GM19397 (cell line): ENCODE data around the gene ZFP36.
"Not testable (repeated sequence)": the region's sequence is repeated elsewhere in the genome, so short reads cannot be mapped to it uniquely, and the experiment has no call there.

Experiments used
- ATAC-seq: cut with Tn5 transposase; IDR thresholded peaks from one replicate; pipeline ENCODE4 v1.9.1; 2021; ENCODE audit warnings: mild to moderate bottlenecking, moderate library complexity; ENCODE audit not compliant: unreplicated experiment

Gene ZFP36, protein sequence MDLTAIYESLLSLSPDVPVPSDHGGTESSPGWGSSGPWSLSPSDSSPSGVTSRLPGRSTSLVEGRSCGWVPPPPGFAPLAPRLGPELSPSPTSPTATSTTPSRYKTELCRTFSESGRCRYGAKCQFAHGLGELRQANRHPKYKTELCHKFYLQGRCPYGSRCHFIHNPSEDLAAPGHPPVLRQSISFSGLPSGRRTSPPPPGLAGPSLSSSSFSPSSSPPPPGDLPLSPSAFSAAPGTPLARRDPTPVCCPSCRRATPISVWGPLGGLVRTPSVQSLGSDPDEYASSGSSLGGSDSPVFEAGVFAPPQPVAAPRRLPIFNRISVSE

DNA sequence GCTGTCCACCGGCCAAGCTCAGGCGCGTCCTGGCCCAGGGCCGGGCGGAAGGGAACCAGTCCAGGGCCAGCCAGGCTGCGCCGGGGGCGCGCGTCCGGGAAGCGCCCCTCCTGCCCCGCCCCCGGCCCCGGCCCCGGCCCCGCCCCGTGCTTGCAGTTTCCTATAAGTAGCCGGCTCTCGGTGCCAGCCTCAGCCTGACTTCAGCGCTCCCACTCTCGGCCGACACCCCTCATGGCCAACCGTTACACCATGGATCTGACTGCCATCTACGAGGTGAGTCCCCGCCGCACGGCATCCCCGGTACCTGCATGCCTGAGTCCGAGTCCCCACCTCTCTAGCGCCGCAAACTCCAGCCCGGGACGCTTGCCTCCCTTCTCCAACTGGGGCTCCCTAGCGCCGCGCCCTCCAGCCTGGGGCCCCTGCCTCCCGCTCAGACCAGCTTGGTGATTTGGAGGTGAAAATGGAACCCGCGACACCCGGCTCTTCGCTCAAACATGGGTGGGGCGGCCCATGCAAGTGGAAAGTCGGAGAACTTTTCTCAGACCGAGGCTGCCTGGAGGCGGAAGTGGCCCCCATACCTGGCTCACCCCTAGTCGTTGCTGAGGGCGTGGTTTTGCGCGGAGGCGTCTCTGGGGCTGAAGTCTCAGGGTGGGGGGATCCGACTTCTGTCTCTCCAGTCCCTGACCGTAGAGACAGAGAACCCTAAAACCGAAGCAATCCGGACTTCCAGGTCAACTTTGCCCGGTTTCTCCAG lies at the start of gene ZFP36:
TSS of gene ZFP36 (plus strand) at position 192 of the 754 bp plus-strand sequence. CDS start at position 250, 58 bp downstream.
- ATAC-seq, result no peak

DNA sequence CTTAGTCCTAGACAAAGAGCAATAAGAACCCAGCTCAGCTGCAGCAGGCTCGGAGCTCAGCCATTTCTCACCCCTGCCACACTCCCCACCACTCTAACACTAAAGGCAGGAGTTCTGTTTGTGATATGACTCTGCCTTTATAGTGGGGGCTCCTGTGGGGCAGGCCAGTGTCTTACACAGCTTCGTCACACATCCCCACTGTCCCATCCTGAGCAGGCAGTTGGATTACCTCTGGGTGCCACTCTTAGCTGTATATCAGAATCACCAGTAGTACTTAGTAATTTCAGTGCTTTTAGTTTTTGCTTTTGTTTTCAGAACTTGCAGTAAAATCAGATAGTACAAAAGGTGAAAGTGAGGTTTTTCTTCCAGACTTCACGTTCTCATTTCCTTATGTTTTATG lies 47.6 kb upstream of the ZFP36 start:
- ATAC-seq, result no peak

- ATAC-seq, result no peak
Measured at GRCh38 chr19:39360599-39360998, 46.0 kb upstream of the ZFP36 start.

DNA sequence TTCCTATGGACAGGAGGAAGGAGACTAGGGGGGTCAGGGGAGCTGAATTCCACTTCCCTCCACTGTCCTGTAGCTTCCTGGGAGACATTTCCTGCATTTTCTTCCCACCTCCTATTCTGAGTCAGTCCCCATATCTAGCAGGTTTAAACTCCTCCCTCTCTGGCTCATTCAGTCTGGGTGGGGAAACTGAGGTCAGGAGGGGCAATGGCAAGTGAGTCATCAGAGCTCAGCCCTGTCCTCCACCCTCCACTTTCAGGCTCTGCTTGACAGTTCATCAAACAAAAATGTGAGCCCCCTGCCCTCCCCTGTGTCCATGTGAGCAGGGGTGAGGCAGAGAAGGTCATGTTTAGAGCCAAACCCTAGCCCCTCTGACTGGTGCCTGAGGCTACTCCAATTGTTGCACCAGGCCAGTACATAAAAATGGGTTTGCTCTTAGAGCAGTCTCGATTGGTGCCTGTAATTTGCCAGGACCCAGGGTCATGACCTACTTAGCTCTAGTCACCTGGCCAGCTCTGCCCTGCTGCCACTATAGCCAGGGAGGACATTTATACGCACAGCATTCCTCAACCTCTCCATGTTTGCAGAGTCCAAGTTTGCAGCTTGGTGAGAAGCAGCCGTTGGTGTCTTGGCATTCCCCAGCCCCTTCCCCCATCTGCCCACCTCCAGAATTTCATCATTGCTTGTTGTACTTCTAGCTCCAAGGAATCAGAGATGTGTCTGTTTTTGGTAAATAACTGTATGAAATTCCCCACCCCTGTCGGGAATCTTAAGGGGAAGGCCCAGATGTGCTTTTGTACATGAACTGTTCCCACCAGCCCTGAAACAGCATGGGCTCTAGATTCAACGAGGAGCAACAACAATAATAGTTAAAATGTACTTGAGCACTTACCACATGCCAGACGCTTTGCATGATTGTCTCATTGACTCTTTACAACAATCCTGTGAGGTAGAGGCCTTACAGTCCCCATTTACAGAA lies 43.7 kb upstream of the ZFP36 start:
- no peak for ATAC-seq

GRCh38 chr19:39363901-39364457 lies 42.7 kb upstream of the ZFP36 start:
- ATAC-seq, result no peak

DNA sequence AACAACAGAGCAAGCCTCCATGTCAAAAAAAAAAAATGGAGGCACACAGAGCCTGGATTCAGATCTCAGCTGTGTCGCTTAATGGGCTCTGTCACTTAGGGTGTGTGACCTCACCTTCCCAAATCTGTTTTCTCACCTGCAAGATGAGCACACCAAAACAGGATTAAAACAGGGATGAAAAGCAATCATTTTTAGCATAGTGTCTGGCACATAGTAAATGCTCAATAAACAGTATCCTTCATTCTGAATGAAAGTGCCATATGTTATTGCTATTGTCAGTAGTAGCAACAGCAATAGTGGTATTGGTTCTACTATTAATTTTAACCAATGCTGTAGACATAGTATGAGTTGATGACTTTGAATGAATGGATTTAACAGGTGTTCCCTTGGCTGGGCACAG lies 41.1 kb upstream of the ZFP36 start:
- no peak for ATAC-seq

DNA sequence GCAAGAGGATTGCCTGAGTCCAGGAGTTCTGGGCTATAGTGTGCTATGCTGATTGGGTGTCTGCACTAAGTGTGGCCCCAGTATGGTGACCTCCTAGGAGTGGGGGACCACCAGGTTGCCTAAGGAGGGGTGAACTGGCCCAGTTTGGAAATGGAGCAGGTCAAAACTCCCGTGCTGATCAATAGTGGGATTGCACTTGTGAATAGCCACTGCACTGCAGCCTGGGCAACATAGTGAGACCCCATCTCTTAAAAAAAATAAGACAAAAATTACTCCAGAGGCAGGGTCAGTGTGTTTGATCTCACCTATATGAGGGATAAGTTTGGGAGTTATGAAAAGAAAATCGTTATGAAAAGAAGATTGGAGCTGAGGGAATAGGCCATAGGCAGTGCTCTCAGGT lies 37.4 kb upstream of the ZFP36 start:
- ATAC-seq, result no peak

- ATAC-seq, result no peak
Measured at GRCh38 chr19:39370735-39371134, 35.9 kb upstream of the ZFP36 start.

GRCh38 chr19:39372047-39372802 lies 34.4 kb upstream of the ZFP36 start:
- ATAC-seq, result no peak

DNA sequence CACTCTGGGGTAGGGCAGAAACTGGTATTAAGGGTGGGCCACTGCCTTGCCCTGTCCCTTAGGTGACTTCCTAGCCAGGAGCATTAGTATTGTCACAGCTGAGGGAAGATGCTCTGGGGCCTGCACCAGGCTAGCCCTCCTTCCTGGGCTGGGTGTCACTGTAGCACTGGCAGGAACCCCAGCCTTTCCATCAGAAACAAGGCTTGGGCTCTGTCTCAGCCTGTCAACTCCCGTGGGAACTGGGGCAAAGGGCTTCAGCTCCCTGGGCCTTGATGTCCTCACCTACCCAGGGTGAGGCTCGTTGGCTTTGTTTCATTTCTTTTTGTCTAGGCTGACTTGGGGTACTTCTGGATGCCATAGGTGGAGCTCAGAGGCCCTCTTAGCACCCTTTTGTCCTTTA lies 33.7 kb upstream of the ZFP36 start:
- ATAC-seq, result no peak

- no peak for ATAC-seq
Measured at GRCh38 chr19:39375929-39376328, 30.7 kb upstream of the ZFP36 start.

GRCh38 chr19:39377373-39378362 lies 29.0 kb upstream of the ZFP36 start:
- no peak for ATAC-seq

- not testable (repeated sequence) for ATAC-seq
Measured at GRCh38 chr19:39379366-39379765, 27.3 kb upstream of the ZFP36 start.

- no peak for ATAC-seq
Measured at GRCh38 chr19:39379865-39380396, 26.7 kb upstream of the ZFP36 start.

GRCh38 chr19:39380521-39381502 lies 25.8 kb upstream of the ZFP36 start:
- ATAC-seq, result no peak

GRCh38 chr19:39381910-39382611 lies 24.6 kb upstream of the ZFP36 start:
- no peak for ATAC-seq
